Right ventricle myocardium superior (tissue), 1 donor: ENCODE data around the gene TREM1. TPM values are rescaled to one million over a fixed set of nuclear protein-coding genes. Genes with fewer than 3 reads are reported as not detected.

Experiments used
- ATAC-seq: fragments of 200-7000 bp; cut with Tn5 transposase; one replicate; pipeline ENCODE4 v1.9.1; 2020; ENCODE audit warnings: mild to moderate bottlenecking; ENCODE audit not compliant: poor library complexity
- DNase-seq: peaks from one replicate; pipeline ENCODE4 v3.0.0-alpha.2; 2020
- intact Hi-C: fragments of 100-400 bp; cut with DNase I; formaldehyde crosslinking; loops from one replicate; pipeline ENCODE4 v1.11.2; 2022
- total RNA-seq: library from RNA; stranded (reverse); fragmentation: NEBNext Ultra II Directional; extraction: Animal tissue kit (Norgen Biotek cat#: 25700); gene quantifications from one replicate; pipeline ENCODE4 v1.2.1, GENCODE V29; 2021
- donor health status: DM: no; HTN: yes; CAD: no; lungs with severe emphysema.

TREM1 gene
- total RNA-seq, 1 donor from 2014 or later, result 0.67 TPM

DNA sequence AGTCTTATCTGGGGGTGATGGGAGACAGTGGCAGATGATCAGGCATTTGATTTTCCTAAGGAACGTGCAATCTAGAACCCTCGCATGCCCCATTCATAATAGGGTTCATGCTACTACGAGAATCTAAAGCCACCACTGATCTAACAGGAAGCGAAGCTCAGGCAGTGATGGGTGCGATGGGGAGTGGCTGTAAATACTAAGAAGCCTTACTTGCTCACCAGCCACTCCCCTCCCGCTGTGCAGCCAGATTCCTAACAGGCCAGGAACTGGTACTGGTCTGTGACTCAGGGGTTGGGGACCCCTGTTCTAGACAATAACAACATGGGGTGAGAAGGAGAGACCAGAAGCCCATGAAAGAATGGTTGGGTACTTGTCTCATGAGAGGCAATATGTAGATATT is 53.8 kb downstream of the TREM1 start:
- ATAC-seq (no peak), DNase-seq (no peak)
- intact Hi-C loops, result no loop called here

DNA sequence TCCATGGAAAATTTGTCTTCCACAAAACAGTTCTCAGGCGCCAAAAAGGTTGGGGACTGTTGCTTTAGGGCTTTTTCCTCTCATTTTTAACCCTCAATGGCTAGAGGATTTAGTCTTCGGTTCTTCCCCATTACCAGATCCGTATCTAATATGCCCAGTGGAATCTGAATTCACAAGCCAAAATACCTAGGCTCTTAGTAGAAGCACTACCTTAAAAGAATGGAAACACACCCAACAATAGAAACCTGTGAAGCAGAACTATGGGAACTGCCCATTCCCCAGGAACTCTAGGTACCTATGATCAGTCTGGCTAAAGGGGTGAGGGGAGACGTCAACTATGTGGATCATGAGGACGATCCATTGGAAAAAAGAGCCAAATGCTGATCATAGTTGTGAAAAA is 55.2 kb downstream of the TREM1 start:
- ATAC-seq (no peak), DNase-seq (no peak)
- intact Hi-C loops, result no loop called here

DNA sequence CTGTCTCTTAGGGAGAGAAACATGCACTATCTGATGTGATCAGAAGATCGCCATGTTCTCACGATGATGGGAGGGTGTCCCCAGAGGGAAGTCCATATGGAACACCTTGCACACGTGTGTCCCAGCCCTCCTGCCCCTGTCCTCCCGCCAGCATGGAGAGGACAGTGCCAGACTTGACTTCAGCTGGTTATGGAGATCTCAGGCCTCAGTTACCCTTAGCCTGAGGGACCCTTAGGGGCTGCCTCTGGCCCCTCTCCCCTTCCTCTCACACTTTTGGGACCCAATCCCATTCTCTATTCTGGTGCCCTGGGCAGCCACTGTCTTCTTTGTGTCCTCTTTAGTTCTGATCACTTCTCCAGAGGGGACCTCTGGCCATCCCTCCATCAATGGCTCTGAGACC is 56.8 kb downstream of the TREM1 start:
- intact Hi-C loops, result no loop called here
- ATAC-seq, result no peak
- no peak for DNase-seq

DNA sequence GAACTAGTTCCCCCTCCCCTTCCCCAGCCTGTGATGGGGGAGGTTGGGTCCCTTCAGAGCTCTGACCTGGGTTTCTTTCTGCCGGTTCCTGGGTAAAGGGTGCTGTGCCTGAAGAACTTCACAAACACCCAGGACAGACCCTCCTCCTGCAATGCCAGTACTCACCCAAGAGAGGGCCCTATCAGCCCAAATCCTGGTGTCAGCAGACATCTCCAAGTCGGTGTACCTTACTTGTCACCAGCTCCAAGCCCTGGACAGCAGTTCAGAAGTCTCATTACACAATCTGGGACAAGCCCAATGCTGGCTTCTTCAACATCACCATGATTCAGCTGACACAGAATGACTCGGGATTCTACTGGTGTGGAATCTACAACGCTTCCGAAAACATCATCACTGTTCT is 57.9 kb downstream of the TREM1 start:
- ATAC-seq, result no peak
- DNase-seq, result no peak
- intact Hi-C loops, result no loop called here

DNA sequence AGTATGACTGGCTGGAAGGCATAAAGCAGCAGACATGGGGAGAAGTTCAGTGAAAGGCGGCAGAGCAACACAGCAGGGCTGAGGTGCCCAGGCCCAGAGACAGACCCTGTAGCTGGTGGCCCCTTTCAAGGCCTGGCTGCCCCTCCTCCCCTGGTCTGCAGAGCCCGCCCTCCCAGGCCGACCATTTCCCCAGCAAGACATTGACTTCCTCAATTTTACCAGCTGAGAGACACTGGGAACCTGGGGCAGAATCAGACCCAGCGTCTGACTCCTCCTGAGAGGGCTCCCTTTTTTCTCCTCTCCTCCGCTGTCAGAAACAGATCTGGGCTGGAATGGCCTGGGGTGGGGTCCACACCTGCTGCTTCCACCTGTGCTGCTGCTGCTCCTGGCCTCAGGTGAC is 58.4 kb downstream of the TREM1 start, which contains the start of gene TREML4:
Gene TREML4 (plus strand): TSS at position 254 of the 400 bp plus-strand sequence. CDS start 79 bp downstream, at position 333.
- no peak for ATAC-seq
- no peak for DNase-seq
- intact Hi-C loops, result no loop called here

DNA sequence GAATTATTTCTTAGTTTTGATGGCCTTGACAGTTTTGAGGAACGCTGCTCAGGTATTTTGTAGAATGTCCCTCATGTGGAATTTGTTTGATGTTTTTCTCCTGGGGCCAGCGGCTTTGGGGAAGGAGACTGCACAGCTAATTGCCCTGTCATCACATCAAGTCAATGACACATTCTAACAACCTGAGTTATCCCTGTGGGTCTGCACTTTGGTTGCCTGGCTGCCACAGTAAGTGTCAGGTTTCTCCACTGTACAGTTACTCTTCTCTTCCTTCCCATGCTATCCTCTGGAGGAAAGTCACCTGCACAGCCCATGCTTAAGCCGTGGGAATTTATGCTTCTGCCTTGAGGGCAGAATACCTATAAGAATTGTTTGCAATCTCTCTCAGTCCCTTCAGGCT is 59.7 kb downstream of the TREM1 start:
- ATAC-seq, result no peak
- no peak for DNase-seq
- intact Hi-C loops, result no loop called here

DNA sequence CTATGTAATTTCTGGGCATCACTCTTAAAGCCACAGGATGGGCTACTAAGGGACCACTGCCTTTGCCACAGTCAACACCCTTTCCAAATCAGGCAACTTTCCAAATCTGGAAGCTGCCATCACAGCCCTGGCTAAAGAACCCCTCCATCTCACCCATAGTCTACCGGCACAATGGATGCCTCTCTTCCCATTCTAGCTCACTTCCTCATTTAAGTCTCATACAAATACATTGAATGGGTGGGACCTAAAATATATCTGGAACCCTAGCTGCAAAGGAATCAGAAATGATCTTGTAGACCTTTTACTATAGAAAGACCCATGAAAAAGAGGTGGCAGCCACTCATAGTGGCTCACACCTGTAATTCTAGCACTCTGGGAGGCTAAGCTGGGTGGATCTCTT is 61.7 kb downstream of the TREM1 start:
- ATAC-seq, result no peak
- intact Hi-C loops, result no loop called here
- no peak for DNase-seq

Other genes starting within 250 kb of the TREM1 start
- gene UNC5CL, start 247.5 kb downstream of the TREM1 start, total RNA-seq, result 0.40 TPM
- gene TSPO2, start 244.2 kb downstream of the TREM1 start, total RNA-seq, result not detected
- gene APOBEC2, start 233.5 kb downstream of the TREM1 start, total RNA-seq, result 211 TPM
- gene OARD1, start 214.3 kb downstream of the TREM1 start, total RNA-seq, result 19.7 TPM
- gene NFYA, start 213.7 kb downstream of the TREM1 start, total RNA-seq, result 9.5 TPM
- gene TREML1, start 132.3 kb downstream of the TREM1 start, total RNA-seq, result not detected
- gene TREM2, start 123.6 kb downstream of the TREM1 start, total RNA-seq, result 0.35 TPM
- gene TREML2, start 85.5 kb downstream of the TREM1 start, total RNA-seq, result not detected
- not detected for gene TREML4, start 58.3 kb downstream of the TREM1 start, total RNA-seq
- gene NCR2, start 48.9 kb upstream of the TREM1 start, total RNA-seq, result not detected